GM18520 (cell line): Measurements from ENCODE around the gene SPSB4.

Experiments used
- ATAC-seq: cut with Tn5 transposase; IDR thresholded peaks from one replicate; pipeline ENCODE4 v1.9.1; 2021; ENCODE audit not compliant: unreplicated experiment

The SPSB4 gene

DNA sequence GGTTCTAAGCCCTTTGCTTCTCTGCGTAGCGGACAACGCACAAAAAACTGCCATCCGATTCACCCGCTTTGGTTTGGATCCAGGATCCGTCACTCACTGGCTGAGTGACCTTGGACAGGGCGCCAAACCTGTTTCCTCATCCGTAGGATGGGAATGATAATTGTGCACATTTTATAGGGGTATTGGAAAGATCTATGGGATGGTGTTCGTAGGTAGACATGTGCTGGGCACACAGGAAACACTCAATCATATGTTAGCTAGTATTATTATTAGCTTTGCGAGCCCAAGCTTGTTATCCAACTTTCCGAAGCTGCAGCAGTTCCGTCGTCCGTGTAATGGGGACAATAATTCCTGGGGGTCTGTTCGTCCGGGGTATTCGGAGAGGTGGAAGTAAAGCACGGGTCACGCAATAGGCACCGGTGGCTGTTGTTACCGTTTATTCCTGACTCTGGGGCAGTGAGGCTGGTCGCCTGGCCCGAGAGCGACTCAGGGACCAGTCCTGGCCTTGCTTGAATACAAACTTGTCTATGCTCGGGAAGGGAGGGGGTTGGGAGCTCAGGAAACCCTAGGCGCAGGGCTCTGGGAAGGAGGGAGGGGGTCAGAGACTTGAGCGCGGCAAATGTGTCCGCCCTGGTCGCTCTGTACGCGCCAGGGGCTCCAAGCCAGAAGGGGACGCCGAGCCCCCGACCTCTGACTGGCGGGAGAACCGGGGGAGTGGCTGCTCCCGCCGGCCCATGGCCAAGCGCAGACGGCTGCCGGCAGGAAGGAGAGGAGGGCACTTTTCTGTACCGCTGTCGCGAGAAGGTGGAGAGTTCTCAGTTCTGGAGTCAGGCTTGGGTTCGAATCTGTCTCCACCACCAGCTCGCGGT lies 1.3 kb downstream of the SPSB4 start:
- no peak for ATAC-seq

- no peak for ATAC-seq
Observed at GRCh38 chr3:141055136-141055535, 4.0 kb downstream of the SPSB4 start.

GRCh38 chr3:141055536-141056445 lies 4.6 kb downstream of the SPSB4 start:
- ATAC-seq, result no peak

DNA sequence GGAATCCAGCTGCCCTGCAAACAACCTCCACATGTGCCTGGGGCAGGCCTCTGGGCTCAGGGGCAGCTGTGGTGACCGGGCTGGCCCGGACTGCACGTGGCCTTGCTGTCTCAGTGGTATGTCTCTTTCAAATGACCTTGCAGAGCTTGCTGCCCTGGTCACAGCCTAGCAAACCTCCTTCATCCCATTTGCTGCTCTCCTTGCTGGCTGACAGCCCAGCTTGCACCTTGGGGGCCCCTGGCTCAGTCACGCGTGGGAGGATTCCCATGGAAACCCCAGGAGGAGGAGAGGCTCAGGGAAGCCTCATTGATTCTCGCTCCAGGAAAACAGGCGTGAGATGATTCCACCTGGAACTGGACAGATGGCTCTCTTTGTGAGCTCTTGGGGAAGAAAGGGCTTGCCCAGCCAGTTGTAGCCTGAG lies 5.6 kb downstream of the SPSB4 start:
- no peak for ATAC-seq

DNA sequence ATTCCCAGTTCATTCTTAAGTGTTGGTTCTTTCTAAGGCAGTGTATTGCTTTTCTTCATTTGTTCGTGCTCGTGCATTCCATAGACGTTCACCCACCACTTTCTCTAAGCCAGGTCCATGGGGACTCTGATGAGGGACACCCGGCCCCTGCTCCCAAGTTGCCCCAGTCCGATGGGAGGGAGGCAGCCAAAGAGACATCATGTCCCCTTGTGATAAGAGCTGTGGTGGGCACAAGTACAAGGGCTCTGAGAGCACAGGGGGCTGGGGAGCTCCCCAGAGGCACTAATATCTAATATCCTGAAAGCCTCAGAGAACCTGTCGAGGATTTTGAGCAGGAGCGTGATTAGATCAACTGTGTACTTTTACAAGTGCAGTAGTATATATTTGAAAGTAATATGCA lies 6.3 kb downstream of the SPSB4 start:
- no peak for ATAC-seq

DNA sequence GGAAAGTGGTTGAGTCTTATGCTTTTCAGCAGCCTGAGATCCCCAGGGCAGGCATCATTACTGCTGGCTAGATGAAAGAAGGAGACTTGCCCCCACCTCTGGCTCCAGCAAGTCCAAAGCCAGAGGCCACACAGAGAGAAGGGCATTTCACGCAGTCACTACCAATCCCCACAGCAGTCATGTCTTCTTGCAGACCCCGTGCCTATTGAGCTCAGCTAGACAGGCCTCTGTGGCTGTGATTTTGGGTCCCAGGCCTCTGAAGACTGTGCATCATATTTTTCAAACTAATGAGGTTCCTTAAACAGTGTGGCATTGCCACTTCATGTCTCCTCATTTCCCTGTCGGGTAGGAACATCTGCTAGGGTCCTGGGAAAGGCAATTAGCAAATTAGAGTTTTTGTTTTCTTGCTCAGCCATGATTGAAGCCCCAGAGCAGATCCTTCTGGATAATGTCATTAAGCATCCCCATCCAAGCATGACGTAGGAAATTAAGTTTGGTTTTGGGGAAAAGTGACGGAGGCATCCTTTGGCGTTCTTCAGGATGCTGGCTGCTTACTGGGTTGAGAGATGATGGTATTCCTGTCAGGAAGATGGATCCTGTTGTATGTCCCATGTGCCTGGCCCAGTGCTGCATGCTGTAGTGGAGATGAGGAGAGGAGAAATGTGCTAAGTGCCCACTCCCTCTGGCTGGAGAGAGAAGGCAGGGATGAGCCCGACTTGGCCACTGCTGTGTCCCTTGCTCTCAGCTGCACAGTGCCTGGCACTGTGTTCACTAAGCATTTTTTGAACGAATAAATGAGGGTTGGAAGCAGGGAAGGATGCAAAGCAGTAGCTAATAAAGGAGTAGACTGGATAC lies 7.0 kb downstream of the SPSB4 start:
- ATAC-seq, result no peak

- no peak for ATAC-seq
Observed at GRCh38 chr3:141058996-141059395, 7.8 kb downstream of the SPSB4 start.

GRCh38 chr3:141059816-141060215 lies 8.7 kb downstream of the SPSB4 start:
- ATAC-seq, result no peak

DNA sequence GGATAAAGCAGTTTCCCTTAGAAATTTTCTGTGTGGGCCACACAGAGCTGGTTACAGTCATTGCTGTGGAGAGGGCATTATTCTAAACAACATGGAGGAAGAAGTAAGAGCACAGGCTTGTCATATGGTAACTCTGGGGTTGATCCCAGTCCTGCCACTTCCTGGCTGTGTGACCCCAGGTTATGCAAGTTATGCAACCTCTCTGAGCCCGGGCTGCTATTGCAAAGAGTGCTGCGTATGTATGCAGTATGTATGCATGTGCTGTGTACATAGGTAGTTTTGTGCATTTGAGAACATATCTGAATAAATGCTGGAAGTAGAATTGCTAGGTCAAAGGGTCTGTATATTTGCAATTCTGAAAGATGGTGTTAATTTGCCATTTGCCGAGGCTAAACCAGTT lies 9.2 kb downstream of the SPSB4 start:
- no peak for ATAC-seq

DNA sequence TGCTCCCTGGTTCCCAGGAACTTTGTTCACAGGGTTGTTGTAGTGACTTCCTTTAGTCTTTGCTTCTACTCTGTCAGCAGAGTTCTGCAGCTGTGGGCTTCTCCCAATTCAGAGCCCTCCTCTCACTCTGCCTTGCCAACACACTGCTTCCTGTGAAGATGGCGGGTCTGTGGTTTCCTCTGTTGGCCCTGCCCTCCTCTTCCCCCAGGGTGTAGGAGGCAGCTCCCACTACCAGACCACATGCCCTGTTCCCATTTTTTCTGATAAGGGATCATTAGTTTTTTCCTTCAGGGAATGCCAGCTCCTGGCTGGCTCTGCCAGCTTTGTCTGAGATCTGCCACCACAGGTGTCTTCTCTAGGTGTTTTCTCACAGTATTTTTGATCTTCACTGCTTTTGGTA lies 12.7 kb downstream of the SPSB4 start:
- ATAC-seq, result no peak

- ATAC-seq, result no peak
Observed at GRCh38 chr3:141064255-141064926, 13.2 kb downstream of the SPSB4 start.

- ATAC-seq, result no peak
Observed at GRCh38 chr3:141065258-141065657, 14.1 kb downstream of the SPSB4 start.

DNA sequence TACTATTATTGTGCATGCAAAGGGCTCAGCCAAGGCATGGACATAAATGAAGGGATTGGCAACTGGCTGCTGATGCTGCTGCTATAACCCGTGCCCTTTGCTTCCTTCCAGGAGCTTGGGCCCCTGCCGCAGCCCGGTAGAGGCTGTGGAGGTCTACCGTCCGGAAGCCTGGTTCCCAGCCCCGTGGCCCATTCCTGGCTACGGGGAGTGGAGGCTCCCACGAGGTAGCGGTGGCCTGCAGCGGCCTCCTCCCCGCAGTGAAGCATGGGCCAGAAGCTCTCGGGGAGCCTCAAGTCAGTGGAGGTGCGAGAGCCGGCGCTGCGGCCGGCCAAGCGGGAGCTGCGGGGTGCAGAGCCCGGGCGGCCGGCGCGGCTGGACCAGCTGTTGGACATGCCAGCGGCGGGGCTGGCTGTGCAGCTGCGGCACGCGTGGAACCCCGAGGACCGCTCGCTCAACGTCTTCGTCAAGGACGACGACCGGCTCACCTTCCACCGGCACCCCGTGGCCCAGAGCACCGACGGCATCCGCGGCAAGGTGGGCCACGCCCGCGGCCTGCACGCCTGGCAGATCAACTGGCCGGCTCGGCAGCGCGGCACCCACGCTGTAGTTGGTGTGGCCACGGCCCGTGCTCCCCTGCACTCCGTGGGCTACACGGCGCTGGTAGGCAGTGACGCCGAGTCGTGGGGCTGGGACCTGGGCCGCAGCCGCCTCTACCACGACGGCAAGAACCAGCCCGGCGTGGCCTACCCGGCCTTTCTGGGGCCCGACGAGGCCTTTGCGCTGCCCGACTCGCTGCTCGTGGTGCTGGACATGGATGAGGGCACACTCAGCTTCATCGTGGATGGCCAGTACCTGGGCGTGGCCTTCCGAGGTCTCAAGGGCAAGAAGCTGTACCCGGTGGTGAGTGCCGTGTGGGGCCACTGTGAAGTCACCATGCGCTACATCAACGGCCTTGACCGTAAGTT lies 15.0 kb downstream of the SPSB4 start:
- ATAC-seq, result no peak

DNA sequence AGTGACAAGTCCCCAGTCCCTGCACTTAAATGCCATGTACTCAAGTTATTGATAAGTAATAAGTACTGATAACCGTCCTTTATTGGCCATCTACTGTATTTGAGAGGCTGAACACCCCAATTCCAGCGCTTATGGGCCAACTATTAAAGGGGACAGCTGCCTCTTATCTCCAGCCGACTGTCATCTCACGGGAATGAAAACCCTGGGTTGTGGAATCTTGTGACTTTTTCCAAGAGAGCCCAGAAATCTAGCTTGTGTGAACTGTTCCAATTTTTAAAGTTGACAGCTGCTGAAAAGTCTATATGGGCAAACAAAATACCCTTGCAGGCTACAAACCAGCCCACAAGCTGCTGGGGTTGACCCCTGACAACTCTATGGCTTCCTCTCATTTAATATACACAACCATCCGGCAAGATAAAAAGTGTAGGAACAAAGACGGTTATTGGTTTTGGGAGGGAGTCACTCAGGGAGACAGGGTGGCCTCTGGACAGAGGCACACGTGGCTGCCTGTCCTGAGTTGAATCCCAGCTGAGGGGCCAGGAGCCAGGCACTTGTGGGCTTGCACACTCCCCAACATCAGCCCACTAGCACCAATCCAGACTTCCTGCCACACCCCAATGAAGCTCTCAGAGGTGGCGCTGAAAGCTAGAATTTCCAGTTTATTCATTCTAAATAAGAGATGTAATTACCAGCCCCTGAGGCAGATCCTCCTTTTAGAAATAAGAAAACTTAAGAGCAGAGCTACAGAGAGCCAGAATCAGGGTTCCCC lies 16.2 kb downstream of the SPSB4 start:
- ATAC-seq, result no peak

- ATAC-seq, result no peak
Observed at GRCh38 chr3:141070229-141070628, 19.1 kb downstream of the SPSB4 start.

DNA sequence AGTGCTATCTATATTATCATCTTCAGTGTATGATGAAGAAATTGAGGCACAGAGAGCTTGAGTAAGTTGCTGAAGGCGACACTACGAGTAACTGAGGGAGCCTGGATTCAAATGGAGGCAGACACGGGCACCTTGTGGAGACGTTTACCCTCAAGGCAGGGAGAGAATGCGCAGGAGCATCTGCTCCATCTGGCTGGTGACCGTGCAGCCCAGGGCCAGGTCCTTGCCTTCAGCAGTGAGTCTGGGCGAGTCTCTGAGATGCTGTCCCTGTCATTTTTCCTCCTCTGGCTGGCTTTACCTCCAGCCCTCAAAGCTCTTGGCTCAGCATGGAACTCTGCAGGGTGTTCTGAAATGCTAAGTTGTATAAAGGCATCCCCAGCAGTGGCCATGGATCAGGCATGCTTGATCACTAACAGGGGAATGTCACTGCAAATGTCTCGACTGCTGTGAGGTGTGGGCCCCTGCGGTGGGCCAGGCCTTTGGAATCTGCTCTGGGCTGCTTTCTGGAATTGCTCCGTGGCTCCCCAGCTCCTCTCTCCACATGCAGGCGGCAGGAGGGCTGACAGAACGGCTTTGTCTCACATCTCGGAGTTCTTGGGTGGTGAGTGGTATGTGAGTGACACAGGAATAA lies 19.7 kb downstream of the SPSB4 start:
- ATAC-seq, result no peak

DNA sequence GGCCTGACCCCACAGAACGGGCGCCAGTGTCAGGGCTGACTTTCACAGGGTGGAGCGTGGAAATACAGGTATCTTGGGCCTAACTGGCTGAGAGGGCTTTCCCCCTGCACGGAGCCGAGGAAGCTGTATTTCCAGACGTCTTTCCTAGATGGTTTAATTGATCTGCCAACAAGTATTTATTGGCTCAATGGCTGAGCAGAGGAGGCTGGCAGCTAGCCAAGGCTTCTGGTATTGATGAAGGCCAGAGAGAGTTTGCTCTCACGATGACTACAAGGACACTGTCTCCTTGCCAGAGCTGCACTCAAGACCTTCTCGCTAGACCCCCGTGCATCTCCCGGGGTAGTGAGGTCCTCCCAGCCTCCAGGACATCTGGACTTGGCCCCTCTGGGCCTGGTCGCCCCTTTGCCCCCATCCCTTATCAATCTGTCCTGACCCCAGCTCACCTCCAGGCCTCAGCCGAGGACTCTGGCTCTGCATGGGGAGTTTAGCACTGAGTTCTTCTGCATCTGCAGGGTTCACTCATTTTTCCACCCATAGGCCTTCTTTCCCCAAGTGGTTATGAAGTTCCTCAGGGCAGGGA lies 20.6 kb downstream of the SPSB4 start:
- ATAC-seq, result no peak

DNA sequence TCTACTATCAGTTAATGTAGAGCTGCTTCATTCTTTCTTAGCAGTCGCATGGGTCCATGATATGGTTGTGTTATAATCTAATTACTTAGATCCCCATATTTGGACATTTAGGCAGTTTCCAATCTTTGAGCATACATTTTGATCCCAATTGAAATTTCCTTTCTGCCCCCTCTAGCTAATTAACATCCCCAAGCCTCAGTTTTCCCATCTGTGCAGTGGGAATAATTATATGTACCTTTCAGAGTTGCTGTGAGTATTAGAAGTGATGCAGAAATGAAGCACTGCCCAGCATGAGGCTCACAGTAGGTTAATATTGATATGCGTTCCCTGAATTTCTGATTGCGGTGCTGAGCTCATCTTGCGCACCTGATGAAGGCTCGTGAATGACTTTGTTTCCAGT lies 21.8 kb downstream of the SPSB4 start:
- ATAC-seq, result no peak
